ENCODE results near the gene TSHZ2.

DNA sequence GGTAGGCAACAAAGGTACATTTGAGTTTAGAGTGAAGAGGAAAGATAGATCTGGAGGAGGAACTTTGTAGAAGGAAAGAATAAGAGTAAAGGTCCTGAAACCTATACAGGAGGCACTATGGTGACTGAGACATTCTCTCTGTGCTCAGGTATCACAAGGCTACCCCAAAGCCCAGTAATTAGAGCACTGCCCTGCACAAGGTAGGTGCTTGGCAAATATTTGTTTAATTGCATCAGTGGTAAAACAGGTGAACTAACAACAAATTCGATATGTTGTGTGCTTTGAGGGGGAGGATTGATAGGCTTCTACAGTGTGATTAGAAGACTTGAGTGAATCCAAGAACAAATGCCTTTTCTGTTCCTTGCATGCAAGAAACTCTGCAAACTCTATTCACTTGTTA is 6.8 kb upstream of the TSHZ2 start:
- TF ChIP-seq CTCF (IDR thresholded peaks at IDR 0.05; ENCODE audit: extremely low read depth in 1 of 2, insufficient read depth in 1 of 2, low read depth in 1 of 2, low read length in 2 of 2) (no peak), POLR2AphosphoS5 (IDR thresholded peaks at IDR 0.05; ENCODE audit: insufficient read depth, low read depth, low read length) (no peak), POLR2A (IDR thresholded peaks at IDR 0.05; ENCODE audit: low read depth, low read length) (no peak)
- TF ChIP-seq, protein P1, sequence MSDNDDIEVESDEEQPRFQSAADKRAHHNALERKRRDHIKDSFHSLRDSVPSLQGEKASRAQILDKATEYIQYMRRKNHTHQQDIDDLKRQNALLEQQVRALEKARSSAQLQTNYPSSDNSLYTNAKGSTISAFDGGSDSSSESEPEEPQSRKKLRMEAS (IDR thresholded peaks at IDR 0.05; ENCODE audit: insufficient read depth, insufficient read length): no peak
